IPS DF 19.7 (cell line): ENCODE results near the gene AFF2.

ENCODE experiments used
- DNase-seq: peaks from one replicate; pipeline ENCODE4 v3.0.0-alpha.2; 2013; ENCODE audit warnings: low read depth, low spot score

Gene AFF2

DNA sequence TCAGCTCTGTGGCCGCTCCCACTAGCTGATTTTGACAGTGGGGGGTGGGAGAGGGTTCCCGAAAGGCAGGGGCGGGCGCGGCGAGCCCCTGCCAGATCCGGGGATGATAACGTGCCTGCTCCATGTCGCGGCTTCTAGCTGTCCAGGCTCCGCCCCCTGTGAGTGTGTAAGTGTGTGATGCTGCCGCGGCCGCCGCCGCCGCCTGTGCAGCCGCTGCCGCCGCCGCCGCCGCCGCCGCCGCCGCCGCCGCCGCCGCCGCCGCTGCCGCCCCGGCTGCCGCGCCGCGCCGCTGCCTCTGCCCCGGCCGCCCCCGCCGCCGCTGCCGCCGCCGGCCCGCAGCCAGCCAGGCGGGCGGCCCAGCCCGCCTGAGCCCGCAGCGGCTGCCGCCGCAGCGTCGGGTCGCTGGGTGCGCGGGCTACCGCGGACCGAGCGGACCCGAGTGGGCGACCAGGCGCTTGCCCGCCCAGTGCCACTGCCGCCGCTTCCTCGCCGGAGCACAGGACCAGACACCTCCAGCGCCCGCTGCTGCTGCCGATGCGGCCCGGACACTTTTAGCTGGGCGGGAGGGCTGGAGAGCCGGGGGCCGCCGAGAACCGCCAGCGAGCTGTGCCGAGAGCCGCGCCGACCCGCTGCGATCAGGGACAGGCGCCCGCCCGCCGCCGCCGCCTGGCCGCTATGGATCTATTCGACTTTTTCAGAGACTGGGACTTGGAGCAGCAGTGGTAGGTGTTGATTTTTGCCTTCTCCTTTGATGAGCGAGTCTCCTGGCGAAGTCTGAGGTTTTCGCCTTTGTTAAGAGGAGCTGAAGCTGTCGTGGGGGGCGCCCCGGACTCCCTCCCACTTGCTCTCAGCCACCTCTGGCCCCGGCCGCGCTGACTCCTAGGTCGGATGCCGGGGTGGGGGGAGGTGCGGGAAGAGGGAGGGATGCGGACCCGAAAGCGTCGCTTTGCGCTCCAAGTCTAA, at the start of gene AFF2:
TSS of gene AFF2 (plus strand) at position 195 of the 963 bp plus-strand sequence. CDS start at position 676, 481 bp downstream.
- DNase-seq, result no peak

- no peak for DNase-seq
Observed at GRCh38 chrX:148457279-148457678, 43.1 kb upstream of the AFF2 start.

DNA sequence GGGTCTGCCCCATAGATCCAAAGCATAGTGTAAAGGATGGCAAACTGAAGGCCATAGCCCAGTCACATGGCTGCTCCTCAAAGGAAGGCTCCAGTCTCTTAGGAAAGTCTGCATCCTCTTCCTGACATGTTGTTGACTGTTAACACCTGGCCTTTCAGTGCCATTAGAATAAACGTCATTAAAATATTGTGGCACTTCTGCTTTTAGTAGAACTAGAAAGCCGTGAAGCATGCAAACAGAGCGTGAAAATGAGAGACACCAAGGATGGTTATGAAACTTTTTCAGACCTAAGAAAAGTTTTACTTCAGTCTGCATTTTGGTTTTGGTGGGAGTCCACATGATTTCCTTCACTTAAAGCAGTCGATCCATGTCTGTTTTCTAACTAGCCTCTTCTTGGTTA, 41.1 kb upstream of the AFF2 start:
- DNase-seq, result no peak

- DNase-seq, result no peak
Observed at GRCh38 chrX:148466292-148466691, 34.1 kb upstream of the AFF2 start.

DNA sequence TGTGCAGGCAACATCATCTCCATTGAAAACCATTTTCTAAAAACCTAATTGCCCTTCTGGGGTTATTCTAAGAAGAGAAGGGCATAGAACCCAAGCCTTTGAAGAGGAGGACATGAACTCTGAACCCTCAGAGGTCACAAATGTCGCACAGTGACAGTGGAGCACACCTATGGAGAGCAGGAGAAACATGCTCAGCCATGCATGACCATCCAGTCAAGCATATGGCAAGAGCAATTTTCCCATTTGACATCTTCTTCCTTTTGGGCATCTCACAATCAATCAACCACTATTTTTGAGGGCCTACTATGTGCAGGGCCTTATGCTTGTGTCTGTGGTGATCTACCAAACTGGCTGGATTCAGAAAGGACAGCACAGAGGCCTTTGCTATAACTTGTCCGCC, 30.1 kb upstream of the AFF2 start:
- no peak for DNase-seq

DNA sequence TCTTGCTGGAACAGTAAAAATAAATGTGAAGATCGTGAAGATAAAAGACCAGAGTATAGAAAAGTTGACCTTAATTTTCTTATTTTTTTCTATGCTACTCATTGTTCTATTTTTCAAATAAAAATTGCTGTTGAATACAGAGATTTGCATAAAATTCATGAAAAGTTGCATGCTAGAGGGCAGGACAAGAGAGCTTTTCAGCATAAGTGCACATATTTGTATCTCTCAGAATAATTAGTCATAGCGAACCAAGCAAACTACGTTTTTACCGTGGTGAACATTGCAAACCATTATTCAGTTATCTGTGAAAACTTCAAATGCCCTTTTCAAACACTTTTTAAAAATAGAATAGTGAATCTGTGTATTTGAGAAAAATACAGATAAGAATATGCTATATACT, 26.4 kb upstream of the AFF2 start:
- DNase-seq, result no peak

- no peak for DNase-seq
Observed at GRCh38 chrX:148492057-148492456, 8.4 kb upstream of the AFF2 start.

- no peak for DNase-seq
Observed at GRCh38 chrX:148495176-148495575, 5.2 kb upstream of the AFF2 start.

- DNase-seq, result no peak
Observed at GRCh38 chrX:148498067-148498466, 2.4 kb upstream of the AFF2 start.

GRCh38 chrX:148499638-148500422, 587 bp upstream of the AFF2 start:
- DNase-seq, result no peak

DNA sequence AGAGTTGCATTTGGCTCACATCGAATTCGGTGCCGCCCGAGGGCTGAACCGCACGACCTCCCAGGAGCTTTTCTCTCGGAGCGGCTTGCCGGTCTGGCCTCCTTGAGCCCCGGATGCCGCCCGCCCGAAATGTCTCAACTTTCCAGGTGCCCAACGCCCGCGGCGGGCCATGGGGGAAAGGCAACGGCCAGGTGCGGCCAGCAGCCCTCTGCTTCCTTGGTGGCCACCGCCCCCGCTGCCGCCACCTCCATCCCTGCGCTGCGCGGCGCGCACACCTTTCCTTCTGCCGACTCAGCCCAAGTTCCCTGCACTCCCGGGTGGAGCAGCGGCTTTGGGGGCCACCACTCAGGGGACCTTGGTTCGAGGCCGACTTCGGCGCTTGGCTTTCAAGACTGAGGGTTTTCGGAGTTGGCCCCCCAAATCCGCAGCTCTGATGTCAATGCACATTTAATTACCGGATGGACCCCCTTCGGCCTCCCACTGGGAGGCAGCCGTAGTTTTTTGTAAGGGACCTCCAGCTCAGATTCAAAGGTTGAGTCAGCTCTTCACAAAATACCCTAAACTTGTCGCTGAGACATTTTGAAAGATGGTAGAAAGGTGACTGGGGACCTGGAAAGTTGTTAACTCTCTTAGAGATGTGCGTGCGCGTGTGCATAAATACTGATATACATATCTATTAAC, 1.1 kb downstream of the AFF2 start:
- no peak for DNase-seq

DNA sequence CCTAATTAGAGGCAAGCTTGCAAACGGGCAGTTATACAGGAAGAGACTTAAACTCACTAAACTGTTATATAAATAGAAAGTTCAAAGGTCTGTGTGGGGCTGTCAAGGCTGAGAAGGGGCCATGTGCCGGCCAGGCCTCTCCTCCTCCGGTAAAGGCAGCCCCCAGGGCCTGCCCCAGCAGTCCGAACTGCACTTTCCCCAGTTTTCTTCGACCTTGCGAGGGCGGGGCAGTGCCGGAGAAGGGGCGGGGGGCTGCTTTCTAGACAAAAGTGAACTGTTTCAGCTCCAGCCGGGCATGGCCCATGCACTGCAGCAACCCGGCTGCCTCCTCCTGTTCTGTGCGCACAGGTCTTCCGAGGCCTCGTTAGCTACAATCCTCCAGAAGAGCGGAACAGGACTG, 4.1 kb downstream of the AFF2 start:
- no peak for DNase-seq

DNA sequence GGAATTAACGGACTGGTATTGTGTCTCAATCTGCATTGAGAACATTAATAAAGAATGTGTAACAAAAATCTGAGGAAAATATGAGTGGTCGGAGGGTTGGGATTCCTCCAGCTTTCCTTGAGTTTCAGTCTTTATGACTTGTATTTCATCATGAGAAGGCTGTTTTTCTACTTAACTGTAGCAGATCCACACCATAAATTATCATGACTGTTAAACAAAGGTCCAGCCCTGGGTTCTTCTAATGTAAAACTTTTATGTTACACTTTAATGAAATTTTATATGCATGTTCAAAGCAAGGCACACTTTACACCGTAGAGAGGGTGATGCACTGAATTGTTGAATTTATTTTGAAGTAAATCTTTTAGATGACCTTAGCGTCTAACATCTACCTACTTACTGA, 7.0 kb downstream of the AFF2 start:
- no peak for DNase-seq

DNA sequence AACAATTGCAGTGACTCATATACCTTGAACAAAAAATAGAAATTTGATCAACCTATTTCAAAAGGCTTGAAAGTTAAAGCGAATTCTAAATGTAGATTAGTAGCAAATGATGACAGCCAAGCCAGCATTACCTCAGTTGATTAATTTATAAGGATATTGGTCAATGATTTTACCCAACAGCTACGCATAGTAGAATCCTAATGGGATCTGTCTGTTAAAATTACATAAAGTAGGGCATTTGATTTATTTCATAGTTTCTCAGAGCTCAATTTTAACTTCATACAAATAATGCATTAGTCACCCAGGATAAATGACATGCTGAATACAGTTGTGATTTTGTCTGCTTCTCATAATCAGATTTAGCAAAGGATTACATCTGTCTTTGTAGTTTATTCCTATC, 12.0 kb downstream of the AFF2 start:
- DNase-seq, result no peak

DNA sequence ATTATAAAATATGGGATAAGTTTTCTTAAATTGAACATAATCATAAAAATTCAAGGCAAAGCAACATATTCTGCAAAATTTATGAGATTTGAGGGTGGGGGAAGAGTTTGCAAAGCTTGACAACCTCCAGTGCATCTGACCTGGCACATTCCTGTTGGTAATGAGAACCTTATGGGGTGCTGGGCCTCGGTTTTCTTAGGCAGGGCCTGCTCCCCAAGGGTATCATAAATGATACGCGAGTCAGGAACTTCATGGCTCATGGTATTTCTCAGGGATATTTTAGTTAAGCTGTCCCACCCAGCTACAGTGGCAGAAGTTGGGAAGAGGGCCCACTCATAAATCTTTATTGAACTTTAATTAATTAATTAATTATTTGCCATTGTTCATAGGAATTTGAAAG, 13.2 kb downstream of the AFF2 start:
- DNase-seq, result no peak

GRCh38 chrX:148517176-148517575, 16.8 kb downstream of the AFF2 start:
- DNase-seq, result no peak

DNA sequence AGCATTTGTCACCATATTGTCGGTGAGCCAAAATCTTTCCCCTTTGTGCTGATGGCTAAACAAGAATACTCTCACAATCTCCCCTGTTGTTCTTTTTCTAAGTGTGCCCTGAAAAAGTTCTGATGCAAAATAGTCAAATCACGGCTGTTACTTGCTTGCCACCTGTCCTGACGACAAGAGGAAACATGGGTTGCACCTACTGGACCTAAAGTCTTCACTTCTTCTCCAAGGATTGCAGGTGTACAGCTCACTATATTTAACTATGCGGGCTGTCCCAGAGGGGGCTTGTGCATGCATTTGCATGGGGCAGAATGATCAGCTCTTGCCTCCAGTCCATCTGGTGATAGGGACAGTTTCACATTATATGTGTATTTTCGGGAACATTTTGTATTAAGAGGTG, 21.6 kb downstream of the AFF2 start:
- DNase-seq, result no peak

DNA sequence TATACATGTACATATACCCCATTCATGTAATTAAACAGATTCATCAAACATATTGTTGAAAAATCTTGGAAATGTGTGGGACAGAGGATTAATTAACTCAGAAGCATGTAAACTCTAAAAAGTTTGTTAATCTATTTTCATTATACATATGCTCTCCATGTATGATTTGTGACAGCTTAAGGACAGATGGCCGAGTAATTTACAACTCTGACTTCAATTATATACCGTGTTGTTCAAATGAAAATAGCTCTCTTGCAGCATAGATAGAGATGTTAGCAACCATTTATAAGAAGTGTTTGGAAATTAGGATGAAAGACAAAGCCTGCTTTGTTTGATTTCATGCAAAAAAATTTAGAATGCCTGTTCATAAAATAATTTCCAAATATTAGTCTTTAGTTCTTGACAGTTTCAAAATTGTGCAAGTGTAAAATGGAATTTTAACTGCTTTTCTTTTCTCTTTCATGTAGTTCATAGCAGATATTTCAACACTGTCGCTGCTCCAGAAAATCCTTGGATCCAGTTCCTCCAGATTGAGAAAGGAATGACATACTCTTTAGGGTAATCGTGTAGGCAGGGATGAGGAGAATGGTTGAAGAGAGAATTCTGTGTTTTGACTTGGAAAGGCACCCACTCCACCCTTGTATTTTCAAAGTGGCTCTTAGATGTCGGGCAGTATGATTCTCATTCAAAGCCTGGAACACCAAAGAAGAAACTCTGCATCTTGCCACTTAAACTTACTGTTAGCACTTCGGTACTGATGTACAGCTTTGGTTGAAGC, 23.1 kb downstream of the AFF2 start:
- no peak for DNase-seq

DNA sequence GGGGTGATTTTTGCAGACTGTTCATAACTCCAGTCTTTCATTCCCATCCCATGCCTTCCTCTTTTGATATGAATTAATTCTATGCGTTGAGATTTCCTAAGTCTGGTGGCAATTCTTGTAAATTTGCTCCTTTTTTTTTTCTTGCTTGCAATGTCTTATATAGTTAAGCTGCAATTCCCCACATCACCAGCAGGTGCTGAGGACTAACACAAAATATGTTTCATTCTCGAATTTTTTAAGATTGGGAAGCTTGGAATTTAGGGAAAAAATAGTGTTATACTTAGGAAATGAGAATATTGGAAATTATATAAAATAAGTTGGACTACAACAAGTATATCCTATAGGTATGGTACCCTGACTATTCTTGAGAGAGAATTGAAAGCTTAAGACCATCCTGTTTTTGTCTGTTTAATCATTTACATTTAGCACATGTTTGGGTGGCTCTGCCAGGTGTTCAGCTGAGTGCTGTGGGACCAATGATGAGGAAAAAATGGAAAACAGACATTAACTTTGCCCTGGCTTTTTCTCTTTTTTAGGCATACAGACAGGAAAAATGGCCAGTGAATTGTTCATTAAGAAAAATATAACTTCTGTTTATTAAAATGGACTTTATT, 30.2 kb downstream of the AFF2 start:
- DNase-seq, result no peak

GRCh38 chrX:148534291-148534690, 33.9 kb downstream of the AFF2 start:
- DNase-seq, result no peak

- DNase-seq, result no peak
Observed at GRCh38 chrX:148535639-148536038, 35.2 kb downstream of the AFF2 start.
